GM21515 (cell line): ENCODE measurements around the gene ARHGAP24.
A peak's percentile ranks its signal among the peaks of the same experiment; 100 is the strongest.

ENCODE experiments used
- ATAC-seq: cut with Tn5 transposase; IDR thresholded peaks from one replicate; pipeline ENCODE4 v1.9.1; 2021; ENCODE audit not compliant: unreplicated experiment

The ARHGAP24 gene

GRCh38 chr4:85474818-85475630 is at the start of gene ARHGAP24:
Gene ARHGAP24 (plus strand): TSS chr4:85475150.
- peak; percentile 94 for ATAC-seq

GRCh38 chr4:85426366-85426765 is 48.6 kb upstream of the ARHGAP24 start:
- ATAC-seq: no peak

GRCh38 chr4:85427123-85427522 is 47.8 kb upstream of the ARHGAP24 start:
- no peak for ATAC-seq

GRCh38 chr4:85430226-85430625 is 44.7 kb upstream of the ARHGAP24 start:
- ATAC-seq: no peak

GRCh38 chr4:85430697-85431096 is 44.3 kb upstream of the ARHGAP24 start:
- no peak for ATAC-seq

GRCh38 chr4:85431156-85431555 is 43.8 kb upstream of the ARHGAP24 start:
- ATAC-seq: no peak

GRCh38 chr4:85431881-85432485 is 43.0 kb upstream of the ARHGAP24 start:
- ATAC-seq: no peak

- ATAC-seq: no peak
Measured at GRCh38 chr4:85445050-85445639, 29.8 kb upstream of the ARHGAP24 start.

- ATAC-seq: no peak
Measured at GRCh38 chr4:85446141-85446861, 28.6 kb upstream of the ARHGAP24 start.

GRCh38 chr4:85448906-85449890 is 25.8 kb upstream of the ARHGAP24 start:
- peak; percentile 58 for ATAC-seq

- no peak for ATAC-seq
Measured at GRCh38 chr4:85452058-85452731, 22.8 kb upstream of the ARHGAP24 start.

- no peak for ATAC-seq
Measured at GRCh38 chr4:85455942-85456341, 19.0 kb upstream of the ARHGAP24 start.

GRCh38 chr4:85457752-85458467 is 17.0 kb upstream of the ARHGAP24 start:
- ATAC-seq: no peak

GRCh38 chr4:85459736-85460135 is 15.2 kb upstream of the ARHGAP24 start:
- no peak for ATAC-seq

- ATAC-seq: no peak
Measured at GRCh38 chr4:85474356-85474755, 594 bp upstream of the ARHGAP24 start.

GRCh38 chr4:85475631-85476233 is 782 bp downstream of the ARHGAP24 start:
- no peak for ATAC-seq

GRCh38 chr4:85476381-85476780 is 1.4 kb downstream of the ARHGAP24 start:
- ATAC-seq: no peak

GRCh38 chr4:85477534-85477933 is 2.6 kb downstream of the ARHGAP24 start:
- ATAC-seq: no peak

GRCh38 chr4:85478576-85478975 is 3.6 kb downstream of the ARHGAP24 start:
- no peak for ATAC-seq
